Neural crest cell (in vitro differentiated cells): Measurements from ENCODE around the gene NDUFS3. TPM values are rescaled to one million over a fixed set of nuclear protein-coding genes. Genes with fewer than 3 reads are reported as not detected.

Experiments used
- DNase-seq: peaks from one replicate; pipeline ENCODE4 v3.0.0; 2021; ENCODE audit warnings: low read depth, mixed read lengths, low spot score
- H3K27ac Mint-ChIP-seq: one replicate; pipeline ENCODE4 v1.8.0; 2021; ENCODE audit warnings: mild to moderate bottlenecking, mixed read lengths; ENCODE audit not compliant: unreplicated experiment
- H3K27me3 Mint-ChIP-seq: 2 replicates; pipeline ENCODE4 v1.8.0; 2021; ENCODE audit warnings: low read depth, mild to moderate bottlenecking, mixed read lengths
- H3K36me3 Mint-ChIP-seq: 2 replicates; pipeline ENCODE4 v1.8.0; 2021; ENCODE audit warnings: low read depth, mild to moderate bottlenecking, mixed read lengths
- H3K4me1 Mint-ChIP-seq: 2 replicates; pipeline ENCODE4 v1.8.0; 2021; ENCODE audit warnings: mixed read lengths
- H3K4me3 Mint-ChIP-seq: one replicate; pipeline ENCODE4 v1.8.0; 2021; ENCODE audit warnings: mild to moderate bottlenecking, mixed read lengths
- H3K9me3 Mint-ChIP-seq: 2 replicates; pipeline ENCODE4 v1.8.0; 2021; ENCODE audit warnings: mixed read lengths
- total RNA-seq: library from RNA; stranded (reverse); gene quantifications from 2 replicates; pipeline ENCODE4 v1.2.1, GENCODE V29; 2021
- TF ChIP-seq, protein P1 (sequence below): fragments of 200-600 bp; sonication (generic); conservative IDR thresholded peaks from 2 replicates; pipeline ENCODE4 v1.5.0; 2021; ENCODE audit warnings: antibody characterized with exemption, mild to moderate bottlenecking

Gene NDUFS3
- total RNA-seq, 1 donor from 2014 or later = 172 TPM

- Mint-ChIP-seq H3K9me3 (no peaks in the 10 kb centered on the region), H3K36me3 (peaks cover 15% of the 10 kb centered on the region), H3K4me1 (no peaks in the 10 kb centered on the region), H3K27ac (no peak overlapping the region), H3K27me3 (no peaks in the 10 kb centered on the region), H3K4me3 (no peak overlapping the region)
- no peak for DNase-seq
- TF ChIP-seq, protein P1, sequence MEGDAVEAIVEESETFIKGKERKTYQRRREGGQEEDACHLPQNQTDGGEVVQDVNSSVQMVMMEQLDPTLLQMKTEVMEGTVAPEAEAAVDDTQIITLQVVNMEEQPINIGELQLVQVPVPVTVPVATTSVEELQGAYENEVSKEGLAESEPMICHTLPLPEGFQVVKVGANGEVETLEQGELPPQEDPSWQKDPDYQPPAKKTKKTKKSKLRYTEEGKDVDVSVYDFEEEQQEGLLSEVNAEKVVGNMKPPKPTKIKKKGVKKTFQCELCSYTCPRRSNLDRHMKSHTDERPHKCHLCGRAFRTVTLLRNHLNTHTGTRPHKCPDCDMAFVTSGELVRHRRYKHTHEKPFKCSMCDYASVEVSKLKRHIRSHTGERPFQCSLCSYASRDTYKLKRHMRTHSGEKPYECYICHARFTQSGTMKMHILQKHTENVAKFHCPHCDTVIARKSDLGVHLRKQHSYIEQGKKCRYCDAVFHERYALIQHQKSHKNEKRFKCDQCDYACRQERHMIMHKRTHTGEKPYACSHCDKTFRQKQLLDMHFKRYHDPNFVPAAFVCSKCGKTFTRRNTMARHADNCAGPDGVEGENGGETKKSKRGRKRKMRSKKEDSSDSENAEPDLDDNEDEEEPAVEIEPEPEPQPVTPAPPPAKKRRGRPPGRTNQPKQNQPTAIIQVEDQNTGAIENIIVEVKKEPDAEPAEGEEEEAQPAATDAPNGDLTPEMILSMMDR = no peak
Measured at GRCh38 chr11:47628026-47628425, 49.2 kb downstream of the NDUFS3 start.

DNA sequence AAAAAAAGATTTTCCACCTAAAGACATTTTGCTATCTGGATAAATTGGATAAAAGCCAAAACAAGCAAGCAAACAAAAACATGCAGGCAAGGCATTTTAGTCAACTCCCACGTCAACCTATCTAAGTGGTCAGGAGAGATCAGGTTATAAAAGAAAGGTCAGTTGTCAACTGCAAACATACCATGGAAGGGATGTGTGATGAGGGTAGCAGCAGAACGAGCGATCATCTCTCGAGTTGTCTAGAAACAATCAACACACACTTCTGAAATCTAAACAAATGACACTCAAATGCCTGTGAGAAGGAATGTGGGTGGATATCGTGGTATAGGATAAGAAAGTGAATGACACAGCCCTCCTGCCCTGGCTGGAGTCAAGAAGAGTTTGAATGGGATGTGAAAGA, 52.6 kb downstream of the NDUFS3 start:
- Mint-ChIP-seq H3K27ac (no peak overlapping the region), H3K36me3 (peaks cover 20% of the 10 kb centered on the region), H3K27me3 (no peaks in the 10 kb centered on the region), H3K4me1 (no peaks in the 10 kb centered on the region), H3K9me3 (no peaks in the 10 kb centered on the region), H3K4me3 (no peak overlapping the region)
- DNase-seq = no peak
- TF ChIP-seq, protein P1 = no peak

Other genes starting within 250 kb of the NDUFS3 start
- gene MYBPC3, start 226.4 kb upstream of the NDUFS3 start, total RNA-seq = not detected in 2 replicates
- gene SPI1, start 200.5 kb upstream of the NDUFS3 start, total RNA-seq = not detected in 2 replicates
- 34.5 and 36.0 TPM in 2 replicates for gene SLC39A13, start 170.5 kb upstream of the NDUFS3 start, total RNA-seq
- gene PSMC3, start 152.6 kb upstream of the NDUFS3 start, total RNA-seq = 197 and 205 TPM in 2 replicates
- gene RAPSN, start 129.9 kb upstream of the NDUFS3 start, total RNA-seq = 0.16 and 0.50 TPM in 2 replicates
- 176 and 180 TPM in 2 replicates for gene CELF1, start 25.9 kb upstream of the NDUFS3 start, total RNA-seq
- 41.8 and 47.0 TPM in 2 replicates for gene PTPMT1, start 13.5 kb upstream of the NDUFS3 start, total RNA-seq
- gene KBTBD4, start 104 bp upstream of the NDUFS3 start, total RNA-seq = 15.4 and 16.6 TPM in 2 replicates
- gene FAM180B, start 7.6 kb downstream of the NDUFS3 start, total RNA-seq = 0.35 and 0.50 TPM in 2 replicates
- gene C1QTNF4, start 15.3 kb downstream of the NDUFS3 start, total RNA-seq = 18.9 and 21.4 TPM in 2 replicates
- 157 and 160 TPM in 2 replicates for gene MTCH2, start 63.5 kb downstream of the NDUFS3 start, total RNA-seq
- gene AGBL2, start 136.3 kb downstream of the NDUFS3 start, total RNA-seq = 2.1 and 2.4 TPM in 2 replicates
- 110 and 116 TPM in 2 replicates for gene FNBP4, start 188.3 kb downstream of the NDUFS3 start, total RNA-seq